CD4-positive, alpha-beta T cell treated with Interferon alpha-2 for 1 hour (primary cell): ENCODE measurements around the gene CISD2.
"Not testable (repeated sequence)": the region's sequence is repeated elsewhere in the genome, so short reads cannot be mapped to it uniquely, and the experiment has no call there.

Experiments
- DNase-seq, 2 donors: peaks; one replicate each; pipeline ENCODE4 v3.0.0-alpha.2; 2020 to 2022

The CISD2 gene

DNA sequence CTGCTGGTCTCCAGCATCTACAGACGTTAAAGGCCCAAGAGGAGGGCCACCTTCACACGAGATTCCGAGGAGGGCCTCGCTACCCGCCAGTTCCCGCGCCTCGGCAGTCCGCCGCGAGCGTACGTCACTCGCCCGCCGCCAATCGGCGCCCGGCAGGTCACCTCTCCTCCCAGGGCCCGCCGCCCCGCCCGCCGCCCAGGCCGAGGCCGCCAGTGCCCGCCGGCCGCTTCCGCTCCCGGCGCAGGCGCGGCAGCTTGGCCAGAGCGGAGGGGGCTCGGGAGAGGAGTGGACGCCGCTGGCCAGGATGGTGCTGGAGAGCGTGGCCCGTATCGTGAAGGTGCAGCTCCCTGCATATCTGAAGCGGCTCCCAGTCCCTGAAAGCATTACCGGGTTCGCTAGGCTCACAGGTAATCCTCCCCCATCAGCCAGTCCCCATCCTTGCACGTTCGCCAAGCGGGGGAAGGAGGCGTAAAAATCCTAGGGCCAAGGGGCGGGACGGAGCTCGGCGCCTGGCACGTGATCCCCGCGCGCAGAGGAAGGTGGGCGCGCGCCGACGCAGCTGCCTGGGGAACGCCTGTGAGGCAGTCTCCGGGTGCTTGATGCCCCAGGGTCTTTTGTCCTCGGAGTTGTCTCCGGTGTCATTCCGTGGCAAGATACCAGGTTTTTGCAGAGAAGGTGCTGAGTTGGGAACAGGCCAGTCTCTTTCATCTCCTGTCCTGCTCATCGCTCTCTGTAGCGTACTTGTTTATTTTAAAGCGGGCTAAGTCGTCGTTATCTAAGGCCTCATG is at the start of gene CISD2:
TSS of gene CISD2 (plus strand) at position 212 of the 788 bp plus-strand sequence. CDS start at position 305, 93 bp downstream.
- peak; percentile 89 to 92 for DNase-seq

DNA sequence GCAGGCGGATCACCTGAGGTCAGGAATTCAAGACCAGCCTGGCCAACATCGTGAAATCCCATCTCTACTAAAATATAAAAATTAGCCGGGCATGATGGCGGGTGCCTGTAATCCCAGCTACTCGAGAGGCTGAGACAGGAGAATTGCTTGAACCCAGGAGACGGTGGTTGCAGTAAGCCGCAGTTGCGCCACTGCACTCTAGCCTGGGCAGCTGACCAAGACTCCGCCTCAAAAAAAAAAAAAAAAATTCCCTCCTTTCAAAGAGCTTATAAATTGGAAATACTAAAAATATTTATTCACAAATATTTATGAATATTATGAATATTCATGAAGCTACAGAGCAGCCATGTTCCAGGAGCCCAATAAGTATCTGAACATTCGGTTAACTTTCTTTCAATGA is 49.7 kb upstream of the CISD2 start:
- DNase-seq = not testable (repeated sequence)

DNA sequence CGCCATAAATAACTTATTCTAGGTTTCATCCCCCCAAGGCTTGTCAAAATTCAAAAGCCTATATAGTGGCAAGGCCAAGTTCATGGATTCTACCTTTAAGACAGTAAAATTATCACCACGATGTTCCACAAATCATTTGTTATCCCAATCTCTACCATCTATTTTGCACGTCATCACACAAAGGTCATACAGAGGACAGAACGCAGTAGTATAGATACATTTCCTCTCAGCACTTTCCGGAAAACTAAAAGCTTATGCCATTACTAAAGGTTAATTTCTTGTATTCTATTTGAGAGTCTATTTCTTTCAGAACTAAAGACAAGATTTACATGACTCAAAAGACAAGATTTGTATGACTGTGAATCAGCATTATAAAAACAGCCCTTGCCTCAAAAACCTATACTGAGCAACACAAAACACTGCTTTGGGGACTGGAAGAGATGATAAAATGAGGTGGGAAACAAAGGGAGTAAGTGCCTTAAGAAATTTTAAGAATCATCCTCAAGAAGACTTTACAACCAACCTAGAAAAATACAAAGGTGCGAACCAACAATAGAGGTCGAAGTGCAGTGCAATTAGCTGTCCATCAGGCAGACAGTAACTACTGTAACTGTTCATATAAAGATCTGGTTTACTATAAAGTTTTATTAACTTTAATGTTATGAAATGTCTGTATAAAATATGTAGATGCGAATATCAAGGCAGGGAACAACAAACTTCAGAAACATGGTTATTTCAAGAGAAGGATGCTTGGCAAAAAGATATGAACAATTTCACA is 49.0 kb upstream of the CISD2 start:
- DNase-seq = peak; percentile 27 to 83

DNA sequence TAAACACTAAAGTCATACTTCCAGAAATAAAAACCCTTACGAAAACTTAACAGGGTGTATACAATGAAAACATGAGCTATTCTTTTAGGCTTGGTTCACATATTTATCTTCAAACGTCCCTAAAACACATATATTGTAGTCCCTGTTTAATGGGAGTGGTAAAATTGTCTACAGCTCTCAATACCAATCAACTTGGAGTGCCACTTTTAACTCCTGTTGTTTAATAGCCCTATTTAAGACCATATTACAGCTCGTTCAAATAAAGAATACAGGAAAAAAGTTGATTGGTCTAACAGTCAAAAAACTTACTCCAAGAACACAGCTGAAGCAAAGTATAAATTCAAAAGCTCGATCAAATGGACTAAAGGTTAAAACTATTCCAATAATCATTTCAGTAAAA is 45.3 kb upstream of the CISD2 start:
- DNase-seq = no peak

DNA sequence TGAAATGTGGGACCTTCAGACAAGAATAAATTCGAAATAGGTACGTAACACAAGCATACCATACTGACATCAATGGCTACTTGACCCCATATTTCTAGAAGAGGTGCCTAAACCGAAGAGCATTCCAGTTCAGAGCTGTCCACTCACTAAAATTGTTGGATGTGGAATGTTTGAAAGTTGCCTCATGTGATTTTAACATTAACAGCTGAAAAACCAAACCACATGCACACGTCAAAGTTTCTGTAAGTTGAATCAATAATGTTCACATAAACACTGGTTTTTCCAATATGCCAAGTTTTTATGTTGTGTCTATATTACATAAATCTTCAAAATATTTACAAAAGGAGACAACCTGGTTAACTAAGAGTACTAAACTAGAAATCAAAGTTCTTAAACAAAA is 44.9 kb upstream of the CISD2 start:
- no peak for DNase-seq

DNA sequence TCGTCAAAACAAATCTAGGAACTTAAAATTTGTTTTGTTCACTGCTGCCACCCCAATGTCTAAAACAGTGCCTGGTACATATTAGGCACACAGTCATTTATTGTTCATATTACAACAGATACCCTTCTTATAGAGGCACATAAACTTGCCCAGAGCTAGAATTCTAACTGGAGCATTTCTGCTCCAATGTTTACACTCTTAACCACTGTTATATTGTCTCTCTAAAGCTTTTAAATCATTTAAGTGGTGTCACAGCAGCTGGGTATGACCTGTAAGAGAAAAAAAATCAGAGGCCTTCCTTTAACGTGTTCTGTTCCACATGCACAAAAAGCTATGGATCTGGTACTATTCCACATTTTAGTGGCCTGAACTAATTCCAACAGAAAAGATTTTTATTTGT is 44.4 kb upstream of the CISD2 start:
- no peak for DNase-seq

DNA sequence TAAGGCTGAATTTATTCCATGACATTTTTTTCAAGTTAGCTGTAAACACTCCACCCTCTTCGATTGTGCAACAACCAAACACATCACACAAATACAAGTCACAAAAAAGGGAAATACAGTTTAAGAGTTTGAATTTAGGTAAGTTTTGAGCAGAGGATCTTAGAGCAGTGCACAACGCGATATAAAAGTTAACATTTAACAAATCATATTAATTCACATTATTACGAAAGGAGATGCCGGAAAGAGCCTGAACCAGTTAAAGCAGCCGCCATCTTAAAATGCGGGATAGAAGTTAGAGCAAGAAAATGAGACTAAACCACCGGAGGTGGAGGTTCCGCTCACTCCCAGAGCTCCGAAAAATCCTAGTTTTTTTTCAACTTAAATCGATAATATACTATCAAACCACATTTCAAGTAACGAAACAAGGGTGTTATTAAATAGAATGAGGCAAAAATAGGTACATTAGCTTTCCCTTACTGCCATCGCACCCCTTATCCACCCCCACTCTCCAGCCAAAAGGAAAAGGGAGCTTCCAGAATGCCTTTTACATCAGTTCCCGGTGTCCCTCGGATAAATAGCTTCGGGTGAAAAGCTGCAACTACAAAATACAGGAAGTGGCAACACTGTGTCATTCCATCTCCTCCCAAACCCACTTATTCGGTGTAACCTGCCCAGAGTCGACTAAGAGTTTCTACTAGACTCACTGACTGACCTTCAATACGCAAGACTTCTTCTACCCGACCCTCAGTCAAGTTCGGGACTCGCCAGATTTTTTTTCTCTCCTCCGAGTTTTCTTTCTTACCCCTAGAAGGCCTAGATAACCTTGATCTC is 43.3 kb upstream of the CISD2 start:
- peak; percentile 37 to 60 for DNase-seq

- no peak for DNase-seq
Measured at GRCh38 chr4:102826105-102826889, 42.5 kb upstream of the CISD2 start.

DNA sequence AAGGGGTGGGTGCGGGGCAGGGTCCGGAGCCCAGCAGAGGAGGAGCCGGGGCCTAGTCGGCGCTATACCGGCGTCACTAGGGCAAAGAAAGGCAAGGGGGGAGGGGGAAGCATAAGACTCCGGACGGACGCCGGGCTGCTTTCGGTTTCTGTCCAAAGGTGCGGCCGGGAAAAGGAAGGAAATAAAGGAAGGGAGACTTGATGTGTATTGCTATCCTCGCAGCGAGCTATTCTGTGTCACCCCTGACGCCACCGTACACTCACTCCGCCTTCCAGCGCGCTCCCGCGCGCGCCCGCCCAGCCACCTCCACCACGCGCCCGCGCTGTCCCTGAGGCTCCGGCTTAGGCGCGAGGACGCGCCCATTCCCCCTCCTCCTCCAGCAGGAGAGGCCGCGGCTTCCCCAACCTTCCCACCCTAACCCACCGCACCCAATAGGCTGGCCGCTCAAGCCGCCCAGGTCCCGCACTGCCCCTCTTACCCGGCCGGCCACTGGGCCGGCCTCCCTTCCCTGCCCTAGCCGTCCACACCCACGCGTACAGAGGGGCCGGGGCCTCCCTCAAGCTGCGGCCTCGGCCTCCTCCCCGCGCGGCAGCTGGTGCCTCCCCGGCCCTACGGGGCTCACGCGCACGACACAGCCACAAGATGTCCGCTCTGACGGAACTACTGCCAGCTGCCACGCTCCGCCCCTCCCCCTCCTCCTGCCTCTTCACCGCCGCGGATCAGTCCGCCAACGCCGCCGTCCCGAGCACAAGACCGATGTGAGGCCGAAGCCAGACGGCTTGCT is 41.7 kb upstream of the CISD2 start, which contains the start of gene UBE2D3:
TSS of gene UBE2D3 (minus strand) at position 662 of the 784 bp plus-strand sequence. CDS start 1,043 bp downstream, outside the sequence.
- DNase-seq = peak; percentile 94 to 96

DNA sequence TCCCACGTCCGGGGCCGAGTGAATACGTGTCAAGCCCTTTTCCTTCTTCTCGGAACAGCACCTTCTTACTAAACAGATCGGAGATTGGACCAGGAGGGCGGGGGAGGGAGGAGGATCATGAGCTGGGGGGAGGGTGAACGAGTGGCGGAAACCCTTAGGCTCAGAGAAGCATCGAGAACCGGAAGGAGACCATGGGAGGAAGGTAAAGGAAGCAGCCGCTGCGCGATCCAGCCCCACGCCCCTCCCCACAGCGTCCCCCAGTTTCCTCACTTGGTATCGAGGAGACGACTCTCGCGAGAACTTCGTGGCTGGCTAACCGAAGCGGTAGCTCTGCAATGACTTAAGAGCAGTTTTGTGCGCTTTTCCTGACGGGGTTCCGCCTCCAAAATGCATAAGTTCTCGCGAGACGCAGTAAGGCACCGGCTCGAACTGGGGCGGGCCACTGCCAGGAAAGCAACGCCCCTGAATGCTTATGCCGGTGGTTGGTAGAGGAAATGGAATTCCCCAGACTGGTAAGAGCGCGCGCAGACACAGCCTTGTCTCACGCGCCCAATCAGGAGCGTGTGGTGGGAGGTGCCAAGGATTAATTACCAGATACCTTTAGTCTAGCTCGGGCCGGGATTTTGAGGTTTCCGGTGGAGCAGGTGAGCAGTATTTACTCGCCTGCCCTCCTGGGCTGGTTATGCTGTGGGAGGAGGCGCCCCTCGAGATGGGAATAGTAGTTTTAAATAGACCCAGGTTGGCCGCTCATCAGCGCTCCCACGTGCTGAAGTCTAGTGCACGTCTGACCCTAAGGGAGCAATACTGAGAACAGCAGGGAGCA is 40.9 kb upstream of the CISD2 start:
- peak; percentile 100 for DNase-seq

DNA sequence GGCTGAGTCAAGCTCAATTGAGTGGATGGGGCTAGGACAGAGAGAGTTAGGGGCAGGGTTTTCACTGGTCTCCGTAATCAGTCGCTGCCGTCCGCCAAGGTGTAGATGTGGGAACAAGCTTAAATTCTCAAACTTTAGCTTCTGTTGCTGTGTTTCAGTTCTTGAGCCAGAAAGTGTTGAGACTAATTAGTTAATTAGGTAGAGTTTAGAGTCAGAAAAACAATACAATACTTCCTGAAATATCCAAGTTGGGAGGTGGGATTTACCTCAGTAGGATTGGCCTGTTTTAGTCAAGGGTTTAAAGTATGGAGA is 40.3 kb upstream of the CISD2 start:
- no peak for DNase-seq

GRCh38 chr4:102829803-102830202 is 39.0 kb upstream of the CISD2 start:
- DNase-seq = no peak

DNA sequence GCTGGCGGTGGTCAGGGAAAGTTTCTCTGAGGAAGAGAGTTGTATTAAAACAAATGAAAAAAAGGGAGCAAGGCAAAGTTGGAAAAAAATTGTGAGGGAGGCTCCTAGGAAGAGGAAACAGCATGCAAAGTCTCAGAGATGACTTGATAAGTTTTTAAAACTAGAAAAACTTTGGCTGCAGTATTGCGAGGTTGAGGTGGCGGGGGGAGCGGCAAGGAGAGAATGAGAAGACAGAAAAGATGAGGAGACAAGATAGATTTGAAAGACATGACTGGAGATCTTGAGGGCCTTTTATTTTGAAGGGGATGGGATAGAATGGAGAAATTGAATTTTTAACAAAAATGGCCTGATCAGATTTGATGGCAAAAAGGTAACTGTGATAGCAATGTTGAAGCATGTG is 36.7 kb upstream of the CISD2 start:
- no peak for DNase-seq

DNA sequence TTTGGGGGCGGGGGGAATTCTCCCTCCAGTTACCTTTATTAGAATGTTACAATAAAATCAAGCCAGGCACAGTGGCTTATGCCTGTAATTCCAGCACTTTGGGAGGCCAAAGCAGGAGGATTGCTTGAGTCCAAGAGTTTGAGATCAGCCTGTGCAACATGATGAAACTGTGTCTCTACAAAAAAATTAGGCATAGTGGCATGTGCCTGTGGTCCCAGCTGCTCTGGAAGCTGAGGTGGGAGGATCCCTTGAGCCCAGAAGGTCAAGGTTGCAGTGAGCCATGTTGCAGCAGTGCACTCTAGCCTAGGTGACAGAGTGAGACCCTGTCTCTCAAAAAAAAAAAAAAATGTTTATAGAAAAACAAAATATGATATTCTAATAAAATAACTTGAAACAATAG is 36.1 kb upstream of the CISD2 start:
- DNase-seq = no peak

DNA sequence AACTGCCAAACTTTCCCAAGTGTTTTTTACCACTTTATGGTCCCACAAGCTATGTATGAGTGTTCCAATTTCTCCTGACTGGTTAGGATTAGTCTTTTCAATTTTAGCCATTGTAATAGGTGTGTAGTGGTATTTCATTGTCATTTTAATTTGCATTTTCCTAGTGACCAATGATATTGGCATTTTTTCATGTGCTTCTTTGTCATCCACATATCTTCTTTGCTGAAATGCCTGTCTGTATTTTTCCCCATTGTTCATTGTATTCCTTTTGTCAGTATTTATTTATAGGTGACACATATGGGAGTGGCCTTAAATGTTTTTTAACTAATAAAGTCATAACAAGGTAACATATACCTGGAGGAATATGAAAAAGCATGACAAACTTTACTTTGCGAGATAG is 32.2 kb upstream of the CISD2 start:
- no peak for DNase-seq

- DNase-seq = no peak
Measured at GRCh38 chr4:102842367-102842766, 26.4 kb upstream of the CISD2 start.

DNA sequence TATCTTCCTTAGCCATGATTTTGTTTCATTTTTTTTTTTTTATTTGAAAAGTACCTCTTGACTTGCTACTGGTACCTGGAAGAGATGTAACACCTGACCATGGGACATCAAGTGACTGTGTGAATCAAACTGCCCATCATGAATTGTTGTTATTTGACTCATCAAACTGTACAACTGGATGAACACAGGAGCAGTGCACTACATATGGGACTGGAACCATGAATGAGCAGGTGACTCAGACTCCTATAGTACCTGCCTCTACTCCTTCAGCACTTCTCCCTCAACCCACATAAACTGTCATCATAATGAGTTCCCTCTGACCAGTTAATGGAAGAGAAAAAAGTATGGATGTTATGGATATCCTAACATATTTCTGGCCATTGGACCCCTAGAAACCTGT is 25.5 kb upstream of the CISD2 start:
- no peak for DNase-seq

GRCh38 chr4:102843938-102844337 is 24.9 kb upstream of the CISD2 start:
- no peak for DNase-seq

GRCh38 chr4:102847687-102848086 is 21.1 kb upstream of the CISD2 start:
- DNase-seq = no peak

- DNase-seq = no peak
Measured at GRCh38 chr4:102849579-102850104, 19.1 kb upstream of the CISD2 start.

GRCh38 chr4:102850370-102850769 is 18.4 kb upstream of the CISD2 start:
- no peak for DNase-seq
